Putamen (tissue), 1 donor: ENCODE data around the gene CCDC92.
"Not testable (repeated sequence)": the region's sequence is repeated elsewhere in the genome, so short reads cannot be mapped to it uniquely, and the experiment has no call there.

Experiments used
- DNase-seq: peaks from one replicate; pipeline ENCODE4 v3.0.0-alpha.2; 2016; ENCODE audit warnings: low spot score

CCDC92 gene

GRCh38 chr12:123936956-123937706 is 35.5 kb downstream of the CCDC92 start:
- DNase-seq: no peak

- no peak for DNase-seq
These were observed 36.2 kb downstream of the CCDC92 start for GRCh38 chr12:123936471-123936870.

GRCh38 chr12:123935956-123936355 is 36.7 kb downstream of the CCDC92 start:
- DNase-seq: no peak

- no peak for DNase-seq
These were observed 37.8 kb downstream of the CCDC92 start for GRCh38 chr12:123934829-123935228.

GRCh38 chr12:123934016-123934620 is 38.5 kb downstream of the CCDC92 start:
- DNase-seq: no peak

GRCh38 chr12:123933214-123933613 is 39.4 kb downstream of the CCDC92 start:
- DNase-seq: no peak

- DNase-seq: no peak
These were observed 40.8 kb downstream of the CCDC92 start for GRCh38 chr12:123931686-123932321.

GRCh38 chr12:123929946-123930583 is 42.6 kb downstream of the CCDC92 start:
- no peak for DNase-seq

- no peak for DNase-seq
These were observed 43.7 kb downstream of the CCDC92 start for GRCh38 chr12:123928897-123929296.

- DNase-seq: no peak
These were observed 44.3 kb downstream of the CCDC92 start for GRCh38 chr12:123928274-123928865.

- no peak for DNase-seq
These were observed 48.1 kb downstream of the CCDC92 start for GRCh38 chr12:123924539-123924938.

GRCh38 chr12:123923927-123924326 is 48.7 kb downstream of the CCDC92 start:
- DNase-seq: no peak

GRCh38 chr12:123923038-123923437 is 49.6 kb downstream of the CCDC92 start:
- no peak for DNase-seq

GRCh38 chr12:123919980-123920360 is 52.7 kb downstream of the CCDC92 start:
- DNase-seq: no peak

GRCh38 chr12:123917337-123917850 is 55.2 kb downstream of the CCDC92 start:
- DNase-seq: no peak

GRCh38 chr12:123916729-123917128 is 55.9 kb downstream of the CCDC92 start:
- DNase-seq: no peak

GRCh38 chr12:123914726-123915333 is 57.8 kb downstream of the CCDC92 start:
- DNase-seq: no peak

- DNase-seq: no peak
These were observed 59.9 kb downstream of the CCDC92 start for GRCh38 chr12:123912415-123913380.

- not testable (repeated sequence) for DNase-seq
These were observed 60.8 kb downstream of the CCDC92 start for GRCh38 chr12:123911672-123912409.

- DNase-seq: no peak
These were observed 61.9 kb downstream of the CCDC92 start for GRCh38 chr12:123910761-123911193.
